ENCODE data around the gene PYROXD2.
"Not testable (repeated sequence)": the region's sequence is repeated elsewhere in the genome, so short reads cannot be mapped to it uniquely, and the experiment has no call there.

PYROXD2 gene

DNA sequence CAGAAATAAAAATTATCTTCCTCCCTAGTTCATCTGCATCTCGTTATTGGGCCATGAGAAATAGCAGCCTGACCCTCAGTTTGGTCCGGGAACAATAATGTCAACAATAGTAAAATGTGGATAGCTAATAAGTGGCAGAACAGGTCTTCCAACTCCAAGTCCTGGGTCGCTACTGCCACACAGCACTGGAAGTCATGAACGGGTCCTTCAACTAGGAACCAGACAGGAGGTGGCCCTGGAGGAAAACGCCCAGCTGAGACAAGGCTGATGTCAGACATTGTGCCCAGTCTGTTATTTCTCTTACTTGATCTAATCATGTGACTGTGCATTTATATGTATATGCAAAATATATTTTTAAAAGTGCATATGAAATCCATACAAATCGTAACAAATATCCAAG is 51.8 kb downstream of the PYROXD2 start:
- DNase-seq = no peak

DNA sequence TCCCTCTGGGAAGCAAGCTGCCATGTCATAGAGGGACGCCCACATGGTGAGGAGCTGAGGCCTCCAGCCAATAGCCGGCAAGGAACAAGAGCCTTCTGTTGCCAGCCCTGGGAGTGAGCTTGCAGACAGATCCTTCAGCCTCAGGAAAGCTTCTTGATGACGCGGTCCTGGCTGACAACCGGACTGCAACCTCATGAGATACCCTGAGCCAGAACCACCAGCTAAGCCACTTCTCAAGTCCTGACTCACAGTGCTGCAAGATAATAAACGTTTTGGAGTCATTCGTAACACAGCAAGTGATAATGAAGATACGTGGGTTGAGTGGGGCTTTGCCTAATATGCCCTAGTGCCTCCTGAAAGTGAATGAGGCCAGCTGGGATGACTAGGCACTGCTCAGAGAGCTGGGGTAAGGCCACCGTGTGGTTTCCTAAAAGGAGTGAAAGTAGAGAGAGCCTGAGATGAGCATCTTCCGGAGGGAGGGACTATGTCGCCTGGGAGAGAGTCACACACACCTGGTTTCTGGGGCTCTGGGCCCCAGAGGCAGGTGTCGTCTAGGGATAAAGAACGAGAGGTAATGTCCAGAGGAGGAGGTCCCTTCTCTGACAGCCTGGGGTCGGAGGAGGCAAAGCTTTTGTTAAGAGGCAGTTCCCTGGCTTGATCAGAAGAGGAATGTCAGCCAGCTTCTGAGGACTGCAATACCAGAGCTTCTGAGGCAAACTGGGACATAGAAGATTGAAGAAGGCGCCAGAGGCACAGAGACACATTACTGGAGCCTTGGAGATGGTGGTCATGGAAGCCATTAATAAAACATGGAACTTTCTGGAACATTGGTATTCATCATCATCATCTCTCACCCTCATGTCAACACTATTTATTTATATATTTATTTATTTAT is 53.6 kb downstream of the PYROXD2 start:
- DNase-seq = no peak

DNA sequence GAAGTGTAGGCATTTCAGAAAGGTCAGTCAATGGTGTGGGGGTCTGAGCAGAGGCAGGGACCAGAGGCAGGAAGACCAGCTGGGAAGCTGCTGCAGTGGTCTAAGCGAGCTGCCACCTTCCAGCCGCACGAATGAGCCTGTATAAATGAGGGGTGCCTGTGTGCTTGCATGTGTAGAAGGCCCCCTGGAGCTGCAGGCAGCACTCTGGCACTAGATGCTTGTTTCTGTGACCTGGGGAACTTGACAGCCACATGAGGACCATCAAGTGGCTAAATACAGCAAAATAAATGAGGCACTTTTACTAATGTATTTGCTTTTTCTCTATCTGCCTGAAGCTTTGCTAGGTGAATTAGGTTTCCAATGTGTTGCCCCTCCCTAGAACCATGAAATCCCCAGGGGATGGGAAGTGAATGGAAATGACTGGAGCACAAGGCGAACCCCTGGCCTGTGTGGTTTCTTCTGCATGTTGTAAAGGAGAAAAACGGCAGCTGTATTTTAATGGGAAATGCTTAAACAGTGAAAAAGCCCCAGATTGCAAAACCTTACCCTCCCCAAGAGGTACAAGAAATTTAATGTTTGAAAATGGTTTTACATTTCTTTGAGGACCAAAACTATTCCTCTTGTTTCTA is 57.7 kb downstream of the PYROXD2 start:
- no peak for DNase-seq

DNA sequence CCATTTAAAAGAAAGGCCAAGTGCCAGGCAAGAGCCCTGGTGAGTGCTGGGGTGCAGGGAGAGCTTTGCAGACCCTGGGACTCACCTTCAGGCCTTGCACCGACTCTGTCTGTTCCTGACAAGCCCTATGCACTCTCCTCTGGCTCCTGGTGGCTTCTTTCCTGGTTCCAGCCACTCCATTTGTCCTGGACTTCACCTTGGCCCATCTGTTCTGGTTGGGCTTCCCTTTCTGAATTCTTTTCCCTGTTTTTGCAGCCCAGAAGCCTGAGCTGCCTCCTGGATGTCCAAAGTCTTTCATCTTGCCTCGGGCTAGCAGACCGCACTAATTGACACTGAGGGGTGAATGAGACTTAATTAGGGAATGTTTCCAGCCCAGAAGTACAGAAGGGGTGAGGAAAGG is 60.5 kb downstream of the PYROXD2 start:
- no peak for DNase-seq

DNA sequence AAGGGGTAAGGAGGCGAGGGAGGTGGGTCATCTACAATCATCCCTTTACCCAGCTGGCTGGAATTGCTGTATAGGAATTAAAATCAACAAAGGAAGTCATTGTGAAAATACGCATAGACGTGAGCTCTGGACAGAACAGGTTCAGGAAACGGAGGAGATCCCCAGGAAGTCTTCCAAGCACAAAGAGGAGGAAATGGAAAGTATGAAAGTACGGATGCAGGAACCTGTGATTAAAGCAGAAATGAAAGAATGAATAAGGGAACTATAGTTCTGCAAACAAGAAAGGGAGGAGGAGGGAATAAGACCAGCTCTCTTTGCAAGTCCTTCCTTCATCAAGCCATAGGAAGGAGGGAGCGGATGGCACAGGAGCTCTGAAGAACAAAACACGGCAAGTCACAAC is 61.8 kb downstream of the PYROXD2 start:
- DNase-seq = no peak

DNA sequence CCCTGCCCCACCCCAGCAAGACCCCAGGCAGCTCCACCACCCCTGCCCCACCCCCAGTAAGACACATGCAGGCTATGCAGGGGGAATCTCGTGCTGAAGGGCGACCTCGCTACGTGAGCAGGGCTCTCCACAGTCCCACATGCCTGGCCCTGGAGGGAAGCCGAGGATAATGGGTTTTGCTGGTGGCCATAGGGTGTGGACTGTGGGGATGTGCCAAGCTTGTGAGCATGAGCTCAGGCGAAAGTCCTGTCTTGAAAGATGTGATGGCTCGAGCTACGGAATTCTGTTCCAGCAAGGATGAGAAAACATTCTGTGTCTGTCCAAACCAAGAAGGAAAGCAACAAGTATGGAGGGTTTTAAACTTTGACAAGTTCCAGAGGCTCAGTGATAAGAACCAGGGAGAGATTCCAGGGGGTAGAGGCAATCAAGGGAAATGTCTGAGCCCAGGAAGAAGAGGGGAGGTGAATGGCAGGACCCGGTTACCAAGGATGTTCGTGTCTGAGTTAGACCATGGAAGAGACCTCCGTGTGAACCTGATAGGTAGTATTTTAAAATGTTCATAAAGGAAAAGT is 63.1 kb downstream of the PYROXD2 start:
- no peak for DNase-seq

DNA sequence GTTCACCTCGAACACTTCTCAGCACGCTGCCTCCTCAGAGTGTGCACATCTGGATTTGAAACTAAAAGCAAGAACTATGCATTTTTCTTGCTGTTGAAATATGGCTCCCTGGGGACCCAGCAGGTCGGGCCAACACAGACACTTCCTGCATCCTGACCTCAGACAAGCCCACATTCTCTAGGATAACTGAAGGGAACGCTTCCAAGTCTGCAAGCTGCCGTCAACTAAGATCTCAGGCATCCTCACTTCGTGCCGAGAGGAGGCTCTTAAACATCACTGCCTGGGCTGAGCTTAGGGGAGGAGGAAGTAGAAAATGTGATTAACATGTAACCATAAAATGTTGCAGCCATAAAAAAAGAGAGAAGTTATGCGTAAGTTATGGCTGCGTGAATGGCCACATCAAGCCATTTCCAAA is 65.5 kb downstream of the PYROXD2 start:
- DNase-seq = no peak

DNA sequence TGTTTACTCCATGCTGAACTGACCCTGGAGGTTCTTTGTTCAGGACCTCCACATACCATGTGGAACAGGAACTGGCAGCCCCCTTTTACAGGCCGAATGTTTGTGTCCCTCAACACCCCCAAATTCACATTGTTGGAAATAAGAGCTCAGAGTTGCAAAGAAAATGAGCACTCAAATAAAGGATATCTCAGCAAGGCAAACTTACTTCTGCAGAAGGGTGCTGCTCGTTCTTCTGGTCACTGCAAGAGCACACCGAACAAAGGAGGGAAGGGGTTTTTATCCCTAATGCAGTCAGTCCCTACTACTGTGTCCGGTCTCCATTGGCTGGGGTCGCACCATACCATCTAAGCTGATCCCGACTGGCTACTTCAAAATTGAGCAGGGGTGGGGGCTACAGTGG is 68.1 kb downstream of the PYROXD2 start:
- DNase-seq = no peak

DNA sequence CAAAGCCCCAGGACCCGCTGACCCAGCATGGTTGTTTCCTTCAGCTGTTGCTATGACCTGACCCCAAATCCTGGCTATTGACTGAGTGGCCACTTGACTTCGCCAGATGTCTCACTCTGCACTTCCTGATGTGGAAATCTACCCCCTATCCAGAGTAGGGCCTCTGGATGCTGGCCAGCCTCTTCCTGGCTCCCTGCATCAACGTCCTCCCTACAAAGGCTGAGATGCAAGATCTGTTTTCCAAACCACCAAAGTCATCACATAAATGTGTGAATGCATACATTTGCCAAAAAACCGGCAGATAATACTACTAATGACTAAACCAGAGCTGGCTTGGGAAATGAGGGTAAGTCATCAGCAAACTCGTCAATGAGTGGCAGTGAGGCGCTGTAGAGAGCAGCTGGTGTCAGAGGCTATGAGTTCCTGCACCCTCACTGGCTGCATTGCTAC is 70.4 kb downstream of the PYROXD2 start:
- DNase-seq = no peak

DNA sequence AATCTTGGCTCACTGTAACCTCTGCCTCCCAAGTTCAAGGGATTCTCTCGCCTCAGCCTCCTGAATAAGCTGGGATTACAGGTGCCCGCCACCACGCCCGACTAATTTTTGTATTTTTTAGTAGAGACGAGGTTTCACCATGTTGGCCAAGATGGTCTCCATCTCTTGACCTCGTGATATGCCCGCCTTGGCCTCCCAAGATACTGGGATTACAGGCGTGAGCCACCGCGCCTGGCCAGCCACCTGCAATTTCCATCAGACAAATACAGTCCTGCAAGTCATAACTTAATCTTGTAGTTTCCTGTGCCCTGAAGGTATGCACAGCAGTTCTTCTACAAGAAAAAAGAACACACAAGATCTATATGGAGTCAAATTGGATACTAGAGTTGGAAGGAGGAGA is 73.3 kb downstream of the PYROXD2 start:
- DNase-seq = not testable (repeated sequence)

DNA sequence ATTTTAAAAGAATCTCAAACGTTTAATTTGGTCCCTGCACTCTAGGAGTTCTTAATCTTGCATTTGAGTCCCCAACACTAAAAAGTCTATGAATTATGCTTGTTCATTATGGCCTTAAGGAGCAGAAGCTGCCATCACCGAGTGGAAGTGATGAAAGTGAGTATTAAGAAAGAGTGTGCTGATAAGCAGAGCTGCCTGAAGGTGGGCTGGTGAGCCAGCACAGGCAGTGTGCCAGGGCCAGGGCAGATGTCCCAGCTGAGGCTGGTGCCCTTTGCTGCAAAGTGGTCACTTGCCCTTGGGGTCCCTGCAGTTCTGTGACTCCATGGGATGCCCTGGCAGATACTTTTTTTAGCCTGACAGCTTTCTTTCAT is 74.1 kb downstream of the PYROXD2 start:
- DNase-seq = no peak

DNA sequence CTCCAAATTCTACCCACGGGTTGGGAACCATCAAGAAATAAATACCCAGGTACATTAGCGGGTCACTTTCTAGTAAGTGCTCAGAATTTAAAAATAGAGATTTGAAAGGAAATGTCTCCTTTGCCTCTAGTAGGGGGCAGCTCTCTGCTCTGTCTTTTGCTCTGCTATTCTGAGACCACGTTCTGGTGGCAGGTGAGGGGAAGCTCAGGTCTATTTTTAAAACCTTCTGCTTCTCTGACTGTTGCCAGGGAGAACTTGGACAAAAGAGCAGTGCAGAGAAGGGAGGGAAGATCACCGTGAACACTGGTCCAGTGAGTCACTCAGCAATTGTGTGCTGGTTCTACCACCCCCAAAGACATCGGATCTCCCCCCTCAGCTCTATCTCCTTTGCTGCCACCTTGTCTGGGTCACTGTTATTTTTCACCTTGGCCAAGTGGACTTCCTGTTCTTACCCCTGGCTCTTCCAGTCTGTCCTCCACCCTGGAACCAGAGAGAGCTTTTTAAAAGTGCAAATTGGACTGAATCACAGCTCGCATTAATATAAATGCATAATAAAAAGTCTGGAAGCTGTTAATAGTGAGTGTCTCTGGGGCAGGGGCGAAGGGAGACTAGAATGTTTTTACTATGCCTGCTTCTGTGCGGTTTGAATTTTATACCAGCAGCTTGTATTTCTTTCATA is 74.6 kb downstream of the PYROXD2 start:
- DNase-seq = no peak

DNA sequence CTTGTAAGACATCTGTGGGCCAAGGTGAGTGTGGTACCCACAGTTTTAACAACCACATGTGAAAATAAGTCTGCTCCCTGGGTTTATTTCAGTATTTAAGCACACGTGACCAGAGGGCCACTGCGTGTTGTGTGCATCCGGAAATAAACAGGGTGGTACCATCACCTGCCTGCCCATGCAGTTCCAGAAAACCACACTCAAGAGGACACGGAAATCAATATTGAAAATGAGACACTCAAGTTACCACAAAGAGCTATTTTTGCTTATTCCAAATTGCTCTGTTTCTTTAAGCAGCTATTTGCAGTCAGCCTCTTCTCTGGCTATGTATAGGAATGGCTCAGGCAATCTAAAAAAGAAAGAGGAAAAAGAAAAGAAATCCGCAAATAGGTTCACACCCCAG is 75.2 kb downstream of the PYROXD2 start:
- no peak for DNase-seq

DNA sequence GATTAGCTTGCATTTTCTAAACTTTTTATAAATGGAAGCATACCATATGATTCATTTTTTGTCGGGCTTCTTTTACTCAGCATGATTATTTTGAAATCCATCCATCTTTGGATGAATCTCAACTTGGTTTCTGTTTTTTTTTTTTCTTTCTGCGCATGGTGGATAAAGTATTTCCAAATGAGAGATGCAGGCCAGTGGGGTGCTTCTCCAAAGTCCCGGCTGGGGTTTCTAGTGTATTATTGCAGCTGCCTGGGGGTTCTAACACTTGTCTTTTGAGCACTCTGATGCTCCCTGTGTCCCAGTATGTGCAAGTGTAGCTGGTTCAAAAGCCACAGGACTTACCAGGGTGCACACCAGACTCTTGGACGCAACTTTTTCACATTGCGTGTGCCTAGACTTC is 76.1 kb downstream of the PYROXD2 start:
- no peak for DNase-seq

DNA sequence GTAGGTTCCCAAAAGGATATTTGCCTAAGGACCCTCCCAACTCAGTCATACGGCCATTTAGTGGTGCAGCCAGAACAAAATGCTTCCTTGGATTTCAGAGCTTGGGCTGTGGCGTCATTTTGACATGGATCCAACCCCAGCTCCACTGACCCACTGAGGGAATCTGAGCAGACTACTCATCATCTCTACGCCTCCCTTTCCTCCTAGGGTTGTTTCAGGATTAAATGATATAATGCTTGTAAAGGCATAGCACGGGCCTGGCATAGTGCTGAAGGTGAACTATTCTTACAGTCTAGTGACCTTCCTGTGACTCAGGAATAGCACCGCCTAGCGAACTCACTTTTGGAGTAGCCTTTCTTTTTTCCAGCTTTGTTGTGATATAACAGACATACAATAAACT is 76.7 kb downstream of the PYROXD2 start:
- no peak for DNase-seq

DNA sequence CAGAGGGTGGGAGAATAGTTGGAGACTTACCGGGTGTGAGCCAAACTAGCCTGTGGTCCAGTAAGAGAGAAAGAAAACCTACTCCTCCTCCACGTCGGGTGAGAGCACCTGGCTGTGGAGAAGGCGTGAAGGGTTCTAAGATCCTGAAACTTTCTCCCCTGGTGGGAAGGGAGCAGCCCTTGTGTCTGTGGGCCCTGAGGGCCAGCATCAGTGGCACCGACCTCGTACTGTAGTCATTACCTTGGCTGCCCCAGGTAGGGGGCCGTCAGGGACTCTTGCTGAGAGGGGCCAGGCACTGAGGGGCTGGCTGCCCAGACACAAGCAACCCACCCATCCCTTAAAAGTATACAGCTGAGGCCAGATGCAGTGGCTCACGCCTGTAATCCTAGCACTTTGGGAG is 77.5 kb downstream of the PYROXD2 start:
- no peak for DNase-seq

Measured in cortex of kidney (tissue), 1 donor.